ENCODE results near the gene GOSR2. TPM values are rescaled to one million over a fixed set of nuclear protein-coding genes. Genes with fewer than 3 reads are reported as not detected.

Gene GOSR2
- total and polyA plus RNA-seq, 2 of the 13 experiments (the other 11 are each of a cell fraction or from before 2014, with no cell fraction given): 61.5 to 63.9 TPM

GRCh38 chr17:46931596-46931995, 8.6 kb downstream of the GOSR2 start (continued):
- TF ChIP-seq ZBTB25 (CRISPR knock-in tag; IDR thresholded peaks at IDR 0.05): no peak
- TF ChIP-seq CBX5 (CRISPR knock-in tag; IDR thresholded peaks at IDR 0.05; ENCODE audit: borderline replicate concordance): no peak
- no peak for TF ChIP-seq TMF1 (CRISPR knock-in tag; IDR thresholded peaks at IDR 0.05; ENCODE audit: low read depth)
- TF ChIP-seq POLR2A (IDR thresholded peaks at IDR 0.05; ENCODE audit: insufficient read depth in 1 of 2, low read depth in 2 of 2, low read length in 2 of 2): no peak
- TF ChIP-seq ZNF142 (CRISPR knock-in tag; IDR thresholded peaks at IDR 0.05): no peak
- no peak for TF ChIP-seq REL (CRISPR knock-in tag; conservative IDR thresholded peaks at IDR 0.05)
- no peak for TF ChIP-seq ZMYM3 (CRISPR knock-in tag; IDR thresholded peaks at IDR 0.05)

All from HepG2 (cell line).